GM18505 (cell line): ENCODE measurements around the gene PLCL1.
A peak's percentile ranks its signal among the peaks of the same experiment; 100 is the strongest.

Experiments used
- ATAC-seq: cut with Tn5 transposase; IDR thresholded peaks from one replicate; pipeline ENCODE4 v1.9.1; 2021; ENCODE audit not compliant: unreplicated experiment
- POLR2A ChIP-seq: IDR thresholded peaks from 4 replicates; pipeline ENCODE4 v1.6.1; 2011; ENCODE audit warnings: borderline replicate concordance; ENCODE audit not compliant: insufficient read depth, insufficient read length; ENCODE audit errors: extremely low read depth

The PLCL1 gene

DNA sequence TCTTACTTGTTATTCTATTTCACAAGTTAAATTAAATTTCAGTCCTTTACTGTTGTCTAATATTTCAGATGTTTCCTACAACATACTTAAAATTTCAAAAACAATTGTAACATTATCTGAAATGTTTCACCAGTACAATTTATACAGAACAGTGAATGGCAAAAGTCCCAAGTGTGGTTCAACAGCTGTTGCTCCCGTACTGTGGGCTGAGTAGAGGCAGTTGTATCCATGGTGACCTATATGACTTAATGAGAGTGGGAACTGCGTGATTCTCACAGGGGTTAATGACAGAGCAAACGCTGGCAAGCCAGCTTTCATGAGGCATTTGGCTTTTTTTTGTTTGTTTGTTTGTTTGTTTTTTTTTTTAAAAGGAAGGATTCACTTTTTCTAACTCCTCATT lies 5.3 kb upstream of the PLCL1 start:
- ATAC-seq: no peak
- TF ChIP-seq POLR2A: no peak

DNA sequence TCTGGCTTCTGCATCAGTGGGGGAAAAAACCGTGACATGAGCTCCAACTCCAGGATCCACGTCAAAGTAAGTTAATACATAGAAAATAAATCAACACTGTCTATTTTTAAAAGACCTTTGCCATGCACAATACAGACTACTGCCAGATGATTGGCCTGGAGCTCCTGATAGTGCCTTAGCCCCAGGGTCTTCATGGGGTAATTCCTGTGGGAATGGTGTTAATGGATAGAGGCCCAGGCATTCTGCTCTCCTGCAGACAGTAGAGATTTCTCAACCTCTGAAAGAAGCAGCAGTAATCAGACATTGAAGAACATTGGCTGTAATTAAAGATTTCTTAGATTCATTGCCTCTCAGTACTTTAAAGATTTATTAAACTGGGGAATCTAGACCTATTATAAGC lies 4.3 kb upstream of the PLCL1 start:
- no peak for ATAC-seq
- no peak for TF ChIP-seq POLR2A

DNA sequence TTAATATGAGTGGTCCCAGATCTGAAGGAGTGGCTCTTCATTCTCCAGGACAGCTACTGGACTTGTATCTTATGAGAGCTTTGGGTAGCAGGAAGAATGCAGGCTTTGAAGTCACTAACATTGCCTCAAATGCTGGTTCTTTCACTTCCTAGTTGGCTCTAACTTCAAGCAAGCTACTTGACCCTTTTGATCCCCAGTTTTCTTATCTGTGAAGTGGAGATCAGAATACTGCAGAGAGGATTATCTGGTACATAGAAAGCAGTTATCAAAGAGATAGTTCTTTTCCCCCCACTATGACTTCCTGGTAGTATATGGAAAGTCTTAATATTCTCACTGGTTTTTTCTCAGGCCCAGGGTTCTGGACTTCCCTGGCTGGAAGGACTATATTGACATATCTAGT lies 3.4 kb upstream of the PLCL1 start:
- no peak for ATAC-seq
- no peak for TF ChIP-seq POLR2A

DNA sequence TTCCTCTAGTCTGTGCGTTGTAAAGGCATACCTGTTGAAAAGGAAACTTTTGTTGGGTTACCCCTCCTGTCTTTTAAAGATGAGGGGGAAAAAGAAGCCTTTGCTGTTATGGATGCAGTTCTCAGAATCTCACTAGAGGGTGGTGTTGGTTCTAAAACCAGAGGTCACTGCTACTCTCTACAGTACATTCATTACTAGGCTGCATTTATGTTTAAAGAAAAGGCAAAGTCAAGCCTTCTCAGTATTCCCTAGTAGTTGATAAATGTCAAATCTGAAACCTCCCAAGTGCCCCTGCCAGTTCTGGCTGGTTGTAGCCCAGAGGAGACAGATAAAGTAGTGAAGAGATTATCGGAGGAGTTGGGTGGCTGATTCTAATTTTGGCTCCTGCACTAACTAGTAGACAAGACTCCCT lies 1.4 kb upstream of the PLCL1 start:
- no peak for TF ChIP-seq POLR2A
- peak; percentile 27 for ATAC-seq

DNA sequence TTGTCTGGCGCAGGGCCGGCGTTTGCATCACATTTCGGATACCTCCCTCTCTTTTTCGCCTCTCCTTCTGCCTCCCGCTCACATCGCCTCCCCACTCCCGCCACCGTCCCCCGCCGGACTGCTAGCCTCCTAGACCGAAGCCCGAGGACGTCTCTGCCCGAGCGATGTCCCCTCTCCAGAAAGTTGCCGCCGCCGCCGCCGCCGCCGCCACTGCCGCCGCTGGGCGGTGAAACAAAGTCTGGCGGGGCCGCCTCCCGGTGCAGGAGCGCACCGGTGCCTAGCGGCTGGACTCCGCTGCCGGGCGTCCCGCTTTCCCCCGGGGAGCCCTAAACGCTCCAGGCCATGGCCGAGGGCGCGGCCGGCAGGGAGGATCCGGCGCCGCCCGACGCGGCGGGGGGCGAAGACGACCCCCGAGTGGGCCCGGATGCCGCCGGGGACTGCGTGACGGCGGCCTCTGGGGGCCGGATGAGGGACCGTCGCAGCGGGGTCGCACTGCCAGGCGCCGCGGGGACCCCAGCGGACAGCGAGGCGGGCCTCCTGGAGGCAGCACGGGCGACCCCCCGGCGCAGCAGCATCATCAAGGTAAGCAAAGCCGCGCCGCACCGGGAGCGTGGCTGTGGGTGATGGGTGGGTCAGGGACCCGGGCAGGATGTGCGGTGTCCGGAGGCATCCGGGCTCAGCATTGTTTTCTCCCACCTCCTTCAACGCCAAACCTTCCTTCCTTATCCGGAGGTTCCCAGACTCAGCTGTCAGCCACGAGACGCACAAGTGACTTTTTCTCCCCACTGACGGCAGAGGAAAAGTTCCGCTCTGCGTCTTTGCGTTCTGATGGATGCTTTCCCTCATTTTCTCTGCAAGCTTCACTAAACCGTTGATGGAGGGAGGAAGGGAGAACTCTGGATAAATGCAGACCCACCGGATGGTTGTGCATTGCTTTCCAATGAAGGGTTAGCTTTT lies 643 bp downstream of the PLCL1 start:
- ATAC-seq: peak; percentile 38
- TF ChIP-seq POLR2A: no peak

DNA sequence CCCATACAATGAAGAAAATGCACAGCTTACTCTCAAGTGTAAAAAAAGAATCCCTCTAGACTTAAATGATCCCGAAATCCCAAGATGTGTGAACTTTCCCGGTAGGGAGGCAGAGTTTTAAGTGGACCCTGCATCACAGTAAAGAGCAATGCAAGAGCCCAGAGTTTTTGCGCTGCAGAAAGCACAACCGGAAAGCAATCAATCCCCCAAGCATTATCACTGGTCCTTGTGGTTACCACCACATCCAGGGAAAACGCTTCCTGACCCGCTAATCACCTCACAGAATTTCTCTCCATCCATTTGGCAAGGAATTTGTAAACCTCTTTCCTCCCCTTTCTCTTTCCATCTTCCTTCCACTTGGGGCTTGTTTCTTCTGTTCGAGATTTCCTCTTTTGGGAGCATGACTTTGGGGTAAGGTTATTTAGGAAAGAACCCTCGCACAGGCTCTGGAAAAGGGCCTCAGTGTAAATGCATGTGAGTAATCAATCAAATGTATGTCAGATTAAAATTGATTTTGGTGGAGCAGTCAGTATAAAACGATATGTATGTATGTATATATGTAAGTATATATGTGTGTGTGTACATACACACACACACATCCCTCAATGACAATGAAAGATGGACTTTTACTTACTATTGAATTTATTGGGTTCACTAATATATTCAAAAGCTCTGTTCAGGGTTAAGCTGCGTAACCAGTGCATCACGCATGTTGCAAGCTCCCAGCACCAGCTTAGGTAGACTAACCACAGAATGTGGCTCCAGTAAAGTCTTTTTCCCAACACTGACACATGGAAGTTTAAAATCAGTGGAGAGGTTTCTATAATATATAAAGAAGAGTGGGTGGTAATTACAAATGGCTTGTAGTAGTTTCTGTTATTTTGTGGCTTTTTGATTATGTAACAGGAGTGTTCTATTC lies 1.6 kb downstream of the PLCL1 start:
- no peak for ATAC-seq
- no peak for TF ChIP-seq POLR2A

DNA sequence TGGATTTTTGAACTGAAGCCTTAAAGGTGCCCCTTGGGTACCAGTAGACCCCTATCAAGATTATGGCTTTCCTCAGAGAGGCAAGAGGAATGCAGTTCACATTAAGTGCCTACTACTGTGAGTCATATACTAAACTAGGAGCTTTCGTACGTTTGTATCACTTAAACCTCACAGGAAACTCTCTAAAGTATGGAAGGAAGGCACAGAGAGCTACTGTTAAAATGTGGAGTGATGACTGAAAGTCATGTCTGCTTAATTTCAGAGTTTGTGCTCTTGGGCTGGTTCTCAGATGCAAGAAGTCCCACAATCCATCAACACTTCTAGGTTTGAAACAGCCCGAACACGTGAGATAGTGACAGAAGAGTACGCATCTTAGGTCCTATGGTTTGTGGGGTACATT lies 4.7 kb downstream of the PLCL1 start:
- ATAC-seq: no peak
- no peak for TF ChIP-seq POLR2A

DNA sequence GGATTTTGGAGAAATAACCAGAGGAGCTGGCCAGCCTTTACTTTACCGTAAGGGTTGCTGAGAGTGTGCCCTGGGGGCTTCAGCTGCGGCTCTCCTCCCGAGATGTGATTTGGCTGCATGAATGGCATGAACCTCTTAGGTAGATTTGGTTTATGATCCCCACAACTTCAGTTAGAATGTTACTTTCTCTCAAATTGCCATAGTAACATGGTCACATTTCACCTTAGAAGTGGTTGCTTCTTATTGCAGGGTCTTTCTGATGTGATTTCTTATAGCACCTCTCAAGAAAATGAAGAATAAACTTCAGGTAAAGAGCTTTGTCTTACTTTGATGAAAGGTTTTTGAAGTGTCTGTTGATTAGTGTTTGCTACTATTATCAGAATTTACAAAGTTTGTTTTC lies 5.6 kb downstream of the PLCL1 start:
- TF ChIP-seq POLR2A: no peak
- no peak for ATAC-seq

DNA sequence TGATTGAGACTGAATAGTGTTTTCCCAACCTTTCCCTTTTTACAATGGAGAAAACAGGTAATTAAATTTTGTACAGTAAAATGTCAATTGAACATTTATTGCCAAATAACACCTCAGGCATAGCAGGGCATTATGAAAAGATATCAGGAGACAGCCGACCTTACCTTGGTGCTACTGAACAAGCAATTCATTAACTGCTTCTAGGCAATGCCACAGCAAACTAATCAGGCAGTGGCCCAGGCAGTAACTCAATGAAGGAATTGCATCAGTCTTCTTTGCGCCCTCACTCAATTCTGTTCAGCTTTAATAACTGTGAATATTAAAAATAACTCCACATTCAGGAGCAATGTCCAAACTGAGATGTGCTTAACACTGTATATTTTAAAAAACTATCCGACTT lies 6.1 kb downstream of the PLCL1 start:
- TF ChIP-seq POLR2A: no peak
- no peak for ATAC-seq

DNA sequence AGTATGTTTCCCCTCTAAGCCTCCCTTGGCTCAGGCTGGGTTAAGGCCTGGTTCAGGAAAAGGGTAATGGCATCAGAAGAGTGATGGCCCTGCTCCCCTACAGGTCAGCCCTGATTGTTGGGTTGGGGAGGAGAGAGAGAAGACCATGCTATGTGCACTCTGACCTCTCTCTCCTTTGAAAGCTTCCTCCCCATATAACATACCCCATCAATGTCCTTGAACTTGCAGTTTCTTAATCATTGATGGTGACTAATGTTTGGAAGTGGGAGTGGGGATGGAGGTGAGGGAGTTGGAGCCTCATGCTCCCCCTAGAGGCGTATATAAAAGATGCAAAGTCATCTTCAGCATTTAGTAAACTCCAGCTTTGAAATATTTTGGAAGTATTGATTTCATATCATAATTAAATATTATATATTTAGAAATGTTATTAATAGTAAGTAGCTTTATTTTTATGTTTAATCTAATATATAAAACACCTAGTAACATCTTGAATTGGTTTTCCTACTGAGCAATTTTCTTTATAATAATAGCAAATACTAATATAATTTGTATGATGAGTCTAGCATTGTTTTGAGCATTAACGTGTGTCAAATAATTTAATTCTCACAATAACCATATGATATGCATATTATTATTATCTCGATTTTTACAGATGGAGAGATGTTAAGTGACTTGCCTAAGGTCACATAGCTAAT lies 8.8 kb downstream of the PLCL1 start:
- no peak for TF ChIP-seq POLR2A
- no peak for ATAC-seq

DNA sequence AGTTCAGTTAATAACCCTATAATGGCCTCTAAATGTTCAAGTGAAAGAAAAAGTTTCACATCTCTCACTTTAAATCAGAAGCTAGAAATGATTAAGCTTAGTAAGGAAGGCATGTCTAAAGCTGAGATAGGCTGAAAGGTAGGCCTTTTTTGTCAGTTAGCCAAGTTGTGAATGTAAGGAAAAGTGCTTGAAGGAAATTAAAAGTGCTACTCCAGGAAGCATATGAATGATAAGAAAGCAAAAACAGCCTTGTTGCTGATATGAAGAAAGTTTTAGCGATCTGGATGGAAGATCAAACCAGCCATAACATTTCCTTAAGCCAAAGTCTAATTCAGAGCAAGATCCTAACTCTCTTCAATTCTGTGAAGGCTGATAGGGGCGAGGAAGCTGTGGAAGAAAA lies 10.1 kb downstream of the PLCL1 start:
- TF ChIP-seq POLR2A: no peak
- no peak for ATAC-seq

DNA sequence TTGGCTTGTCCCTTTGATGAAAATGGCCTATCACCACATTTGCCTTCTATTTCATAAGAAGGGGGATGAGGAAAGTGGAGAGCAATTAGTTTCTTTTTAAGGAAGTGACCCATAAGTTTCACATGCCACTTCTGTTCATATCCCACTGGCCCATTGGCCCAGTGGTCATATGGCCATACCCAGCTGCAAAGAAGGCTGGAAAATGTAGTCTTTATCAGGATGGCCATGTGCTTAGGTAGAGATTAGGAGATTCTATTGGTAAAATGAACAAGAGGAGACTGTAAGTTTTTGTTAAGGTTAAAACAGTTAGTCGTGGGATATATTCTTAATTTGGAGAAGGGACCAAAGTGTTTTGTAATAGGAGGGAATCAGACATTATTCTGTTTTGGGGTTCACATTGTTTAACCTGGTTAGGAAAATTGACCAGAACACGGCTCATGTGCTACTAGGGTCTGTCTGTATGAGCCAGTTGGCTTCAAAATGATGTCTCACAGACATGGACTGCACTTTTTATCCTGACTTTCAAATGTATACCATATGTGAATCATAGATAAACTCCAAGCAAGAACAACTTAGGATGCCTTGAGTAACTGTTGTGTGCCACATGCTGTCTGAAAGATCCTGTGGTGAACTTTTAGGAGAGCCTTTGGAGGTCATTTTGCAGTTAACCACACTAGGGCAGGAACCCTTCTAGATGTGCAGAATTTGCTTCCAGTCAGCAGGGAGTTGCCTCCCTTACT lies 17.3 kb downstream of the PLCL1 start:
- TF ChIP-seq POLR2A: no peak
- no peak for ATAC-seq
